MCF 10A (cell line): ENCODE measurements around the gene EFNA3. TPM values are rescaled to one million over a fixed set of nuclear protein-coding genes. Genes with fewer than 3 reads are reported as not detected.

Experiments
- BruUV-seq: library from RNA; stranded (reverse); fragments of 400-500 nt; replicated peaks from 2 replicates; lab custom pipeline; 2021; lab: Mats Ljungman, UMichigan
- CTCF ChIA-PET: fragments of 300-600 bp; sonication (Branson Sonifier 250); formaldehyde crosslinking; extraction: SDS; loops from one replicate; lab custom pipeline; 2021; ENCODE audit warnings: antibody characterized with exemption, inconsistent platforms; lab: Yijun Ruan, JAX
- POLR2A ChIA-PET: fragments of 300-600, 350-650 bp; sonication (Branson Sonifier 250); formaldehyde crosslinking; extraction: SDS; loops from one replicate; lab custom pipeline; 2020; ENCODE audit warnings: antibody characterized with exemption, inconsistent platforms; lab: Yijun Ruan, JAX
- DNase-seq: peaks from one replicate; pipeline ENCODE4 v3.0.0-alpha.2; 2018; ENCODE audit not compliant: unreplicated experiment
- H3K27ac Mint-ChIP-seq: one replicate; pipeline ENCODE4 v1.8.0; 2022; ENCODE audit warnings: mild to moderate bottlenecking, low read depth, mixed read lengths; ENCODE audit not compliant: unreplicated experiment
- H3K27me3 Mint-ChIP-seq: one replicate; pipeline ENCODE4 v1.8.0; 2022; ENCODE audit warnings: mixed read lengths; ENCODE audit not compliant: insufficient read depth, unreplicated experiment
- H3K36me3 Mint-ChIP-seq: one replicate; pipeline ENCODE4 v1.8.0; 2022; ENCODE audit warnings: mild to moderate bottlenecking, moderate library complexity, mixed read lengths; ENCODE audit not compliant: insufficient read depth, unreplicated experiment
- H3K4me1 Mint-ChIP-seq: one replicate; pipeline ENCODE4 v1.8.0; 2022; ENCODE audit warnings: mixed read lengths; ENCODE audit not compliant: insufficient read depth, unreplicated experiment
- H3K4me3 Mint-ChIP-seq: one replicate; pipeline ENCODE4 v1.8.0; 2022; ENCODE audit warnings: mild to moderate bottlenecking, moderate library complexity, mixed read lengths; ENCODE audit not compliant: unreplicated experiment
- H3K9me3 Mint-ChIP-seq: one replicate; pipeline ENCODE4 v1.8.0; 2022; ENCODE audit warnings: mixed read lengths; ENCODE audit not compliant: unreplicated experiment
- intact Hi-C: fragments of 100-400 bp; cut with micrococcal nuclease; formaldehyde crosslinking; loops from 2 replicates; pipeline ENCODE4 v1.14.1; 2022
- total RNA-seq: library from RNA; stranded (reverse); gene quantifications from 2 replicates; pipeline ENCODE4 v1.2.3, GENCODE V29; 2022
- TF ChIP-seq, protein P1 (sequence below): fragments of 200-600 bp; IDR thresholded peaks from one replicate; pipeline ENCODE4 v1.8.0; 2022; ENCODE audit warnings: antibody characterized with exemption, mild to moderate bottlenecking; ENCODE audit not compliant: unreplicated experiment

Gene EFNA3
- total RNA-seq, 1 experiment from 2014 or later = 1.7 TPM

DNA sequence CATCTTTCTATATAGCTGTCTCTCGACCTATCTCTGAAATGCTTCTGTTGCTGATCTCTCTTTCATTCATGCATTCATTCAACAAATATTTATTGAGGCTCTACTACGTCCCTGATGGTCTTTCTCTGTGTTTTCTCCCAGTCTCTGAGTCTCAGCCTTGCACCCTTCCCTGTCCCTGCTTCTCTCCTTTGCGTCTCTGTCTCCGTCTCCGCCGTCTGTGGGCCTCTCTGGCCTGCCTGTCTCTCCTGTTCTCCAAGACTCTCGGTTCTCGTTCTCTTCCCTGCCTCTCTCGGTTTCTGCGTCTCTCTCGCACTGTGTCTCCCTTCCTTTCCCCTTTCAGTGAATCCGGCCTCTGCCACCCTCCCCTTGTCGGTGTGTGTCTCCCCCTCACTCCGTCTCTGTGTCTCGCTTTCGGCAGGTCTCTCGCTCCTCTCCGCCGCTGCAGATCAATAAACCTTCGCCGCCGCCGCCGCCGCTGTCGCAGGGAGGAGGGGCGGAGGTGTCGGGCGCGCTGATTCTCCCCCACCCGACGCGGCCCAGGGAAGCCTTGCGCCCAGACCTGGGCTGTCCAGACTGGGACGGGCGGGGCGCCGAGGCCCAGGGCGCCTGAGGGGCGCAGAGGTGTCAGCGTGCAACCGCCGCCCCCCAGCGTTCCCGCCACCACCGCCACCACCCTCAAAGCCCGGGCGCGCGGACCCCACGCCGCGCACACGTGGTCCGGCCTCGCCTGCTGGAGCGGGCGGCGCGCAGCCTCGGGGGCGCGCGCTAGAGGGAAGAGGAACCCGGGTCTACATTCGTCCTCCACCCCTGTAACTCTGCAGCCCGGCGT, 3.0 kb downstream of the EFNA3 start:
- Mint-ChIP-seq H3K27me3 (peaks cover 30% of the 10 kb centered on the region), H3K36me3 (no peaks in the 10 kb centered on the region), H3K27ac (no peak overlapping the region), H3K4me3 (peak overlapping the region; percentile 0), H3K9me3 (no peaks in the 10 kb centered on the region), H3K4me1 (peaks cover 52% of the 10 kb centered on the region)
- no TSS peak for BruUV-seq
- ChIA-PET CTCF (interaction anchor here (0.6 to 2.6 kb wide), 6 partner anchors 25 to 203 kb away, joined by 3 to 16 read pairs (median 3); no protein-coding TSS in a partner anchor), POLR2A (interaction anchor here (0.6 to 3.8 kb wide), 14 partner anchors 18 to 1131 kb away, joined by 3 to 13 read pairs (median 4); partner anchors contain the start of genes ADAM15, EFNA4, FLAD1 and KRTCAP2)
- intact Hi-C loops = no loop called here
- TF ChIP-seq, protein P1, sequence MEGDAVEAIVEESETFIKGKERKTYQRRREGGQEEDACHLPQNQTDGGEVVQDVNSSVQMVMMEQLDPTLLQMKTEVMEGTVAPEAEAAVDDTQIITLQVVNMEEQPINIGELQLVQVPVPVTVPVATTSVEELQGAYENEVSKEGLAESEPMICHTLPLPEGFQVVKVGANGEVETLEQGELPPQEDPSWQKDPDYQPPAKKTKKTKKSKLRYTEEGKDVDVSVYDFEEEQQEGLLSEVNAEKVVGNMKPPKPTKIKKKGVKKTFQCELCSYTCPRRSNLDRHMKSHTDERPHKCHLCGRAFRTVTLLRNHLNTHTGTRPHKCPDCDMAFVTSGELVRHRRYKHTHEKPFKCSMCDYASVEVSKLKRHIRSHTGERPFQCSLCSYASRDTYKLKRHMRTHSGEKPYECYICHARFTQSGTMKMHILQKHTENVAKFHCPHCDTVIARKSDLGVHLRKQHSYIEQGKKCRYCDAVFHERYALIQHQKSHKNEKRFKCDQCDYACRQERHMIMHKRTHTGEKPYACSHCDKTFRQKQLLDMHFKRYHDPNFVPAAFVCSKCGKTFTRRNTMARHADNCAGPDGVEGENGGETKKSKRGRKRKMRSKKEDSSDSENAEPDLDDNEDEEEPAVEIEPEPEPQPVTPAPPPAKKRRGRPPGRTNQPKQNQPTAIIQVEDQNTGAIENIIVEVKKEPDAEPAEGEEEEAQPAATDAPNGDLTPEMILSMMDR = no peak
- DNase-seq = no peak

DNA sequence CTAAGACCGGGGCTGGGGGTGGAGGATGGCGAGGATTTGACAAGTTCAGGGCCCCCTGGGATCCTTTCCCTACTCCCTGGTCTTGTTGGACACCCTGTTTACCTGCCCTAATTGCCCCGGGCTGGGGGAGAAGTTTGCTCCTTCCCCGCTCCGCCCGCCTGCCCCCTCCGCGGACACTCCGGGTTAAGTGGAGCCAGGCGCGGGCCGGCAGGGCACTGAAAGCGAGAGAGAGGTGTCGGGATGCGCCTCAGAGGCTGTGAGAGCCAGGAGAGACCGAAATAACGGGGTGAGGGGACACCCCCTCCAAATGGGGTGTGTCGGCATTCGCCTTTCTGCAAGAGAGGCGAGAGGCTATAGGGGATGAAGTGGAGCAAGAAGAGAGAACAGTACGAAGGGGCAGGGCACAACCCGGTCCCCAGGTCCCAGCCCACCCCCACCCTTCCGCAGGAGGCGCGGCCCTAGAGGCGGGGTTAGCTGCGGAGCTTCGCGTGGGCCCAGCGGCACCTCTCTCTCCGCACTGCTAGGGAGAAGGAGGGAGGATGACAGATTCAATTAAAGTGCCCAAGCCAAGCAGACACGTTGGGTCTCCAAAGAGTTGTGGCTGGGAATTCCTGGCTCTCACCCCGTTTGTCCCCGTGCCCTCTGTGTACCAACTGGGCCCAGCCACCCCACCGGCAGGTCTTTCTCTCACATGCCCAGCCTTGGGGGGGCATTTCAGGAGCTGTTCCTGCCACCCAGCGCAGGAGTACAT, 3.8 kb downstream of the EFNA3 start:
- TF ChIP-seq, protein P1 = no peak
- CTCF ChIA-PET = interaction anchor here (0.6 to 5.2 kb wide), 6 partner anchors 17 to 523 kb away, joined by 4 to 71 read pairs (median 22); partner anchors contain the start of genes ADAM15 and EFNA4
- H3K4me3 Mint-ChIP-seq = no peak overlapping the region

DNA sequence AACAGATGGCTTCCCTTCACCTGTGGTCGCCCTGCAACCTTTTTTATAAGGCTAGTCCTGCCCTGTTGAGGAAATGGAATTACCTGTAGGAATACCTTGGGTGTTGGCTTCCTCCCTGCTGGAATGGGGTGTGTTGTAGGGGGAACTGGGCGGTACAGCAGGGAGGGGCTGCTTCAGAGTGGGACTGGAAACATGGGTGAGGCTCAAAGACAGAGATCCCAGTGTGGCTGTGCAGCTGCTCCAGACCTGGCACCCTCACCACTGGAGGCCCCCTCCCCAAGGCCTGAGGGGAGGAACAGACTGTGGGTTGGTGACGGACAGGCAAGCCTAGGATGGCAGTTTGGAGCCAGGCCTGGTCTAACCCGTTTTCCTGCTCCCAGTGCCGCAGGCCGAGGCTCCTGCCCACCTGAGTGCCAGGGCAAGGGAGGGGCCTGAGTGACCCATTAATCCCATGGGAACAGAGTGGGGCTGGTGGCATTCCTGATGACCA, 4.5 kb downstream of the EFNA3 start:
- Mint-ChIP-seq H3K9me3 (no peaks in the 10 kb centered on the region), H3K4me1 (peaks cover 44% of the 10 kb centered on the region), H3K27me3 (peaks cover 30% of the 10 kb centered on the region), H3K4me3 (no peak overlapping the region), H3K27ac (no peak overlapping the region), H3K36me3 (no peaks in the 10 kb centered on the region)
- DNase-seq = no peak
- intact Hi-C loops = no loop called here
- BruUV-seq = no TSS peak
- TF ChIP-seq, protein P1 = no peak
- POLR2A ChIA-PET = interaction anchor here (1.0 to 1.6 kb wide), 3 partner anchors 39 to 110 kb away, joined by 3 to 4 read pairs (median 3); partner anchors contain the start of gene FLAD1
- CTCF ChIA-PET = interaction anchor here (0.6 to 5.2 kb wide), 16 partner anchors 8 to 523 kb away, joined by 3 to 78 read pairs (median 6); partner anchors contain the start of genes ADAM15, EFNA4, FLAD1 and KRTCAP2

More for the DNA sequence above, 3.8 kb downstream of the EFNA3 start:
- POLR2A ChIA-PET = interaction anchor here (0.7 to 1.6 kb wide), 4 partner anchors 38 to 109 kb away, joined by 3 to 4 read pairs (median 4); partner anchors contain the start of gene FLAD1
- DNase-seq = no peak
- Mint-ChIP-seq H3K36me3 (no peaks in the 10 kb centered on the region), H3K4me1 (peaks cover 51% of the 10 kb centered on the region), H3K27ac (no peak overlapping the region), H3K9me3 (no peaks in the 10 kb centered on the region), H3K27me3 (peaks cover 30% of the 10 kb centered on the region)
- intact Hi-C loops = no loop called here
- BruUV-seq = no TSS peak
